K562 (cell line): Measurements from ENCODE around the gene PDCD6IP. TPM values are rescaled to one million over a fixed set of nuclear protein-coding genes. Genes with fewer than 3 reads are reported as not detected.

ENCODE experiments used
- ESRRB ChIP-seq: fragments of 250-450 bp; sonication (Bioruptor Pico); IDR thresholded peaks from 2 replicates; pipeline ENCODE4 v1.5.0; 2020; ENCODE audit warnings: mild to moderate bottlenecking, moderate library complexity, borderline replicate concordance
- EZH2 ChIP-seq: IDR thresholded peaks from 2 replicates; pipeline ENCODE4 v1.6.1; 2012; ENCODE audit warnings: low read depth, mild to moderate bottlenecking, inconsistent platforms, low read length, borderline replicate concordance
- KDM1A ChIP-seq, 2 experiments: fragments of 450-650 bp; IDR thresholded peaks; 2 replicates each; pipeline ENCODE4 v1.6.1; 2016; ENCODE audit warnings: mild to moderate bottlenecking in 2 of 2
- PCBP1 ChIP-seq: fragments of 200-400 bp; formaldehyde crosslinking; IDR thresholded peaks from 2 replicates; pipeline ENCODE4 v1.6.1; 2018; ENCODE audit warnings: mild to moderate bottlenecking, low read depth, low read length; ENCODE audit not compliant: poor library complexity, severe bottlenecking
- VEZF1 ChIP-seq: fragments of 200-800 bp; sonication (Bioruptor generic); IDR thresholded peaks from 2 replicates; pipeline ENCODE4 v1.6.1; 2017; ENCODE audit warnings: missing genetic modification characterization, missing compliant biosample characterization
- ZC3H8 ChIP-seq: fragments of 450-650 bp; IDR thresholded peaks from 2 replicates; pipeline ENCODE4 v1.6.1; 2017
- ZNF384 ChIP-seq: IDR thresholded peaks from 2 replicates; pipeline ENCODE4 v1.6.1; 2012; ENCODE audit warnings: low read depth, low read length, improper control_type of control experiment
- ZNF407 ChIP-seq: fragments of 450-650 bp; IDR thresholded peaks from 2 replicates; pipeline ENCODE4 v1.6.1; 2016; ENCODE audit warnings: low read depth
- ZNF76 ChIP-seq: fragments of 250-450 bp; sonication (Bioruptor Pico); IDR thresholded peaks from 2 replicates; pipeline ENCODE4 v1.4.0; 2020; ENCODE audit warnings: mild to moderate bottlenecking, moderate library complexity, borderline replicate concordance
- polyA plus RNA-seq, 8 experiments: library from polyadenylated mRNA; depleted of rRNA in 4 of 8; stranded (reverse) in 5 of 8; unstranded in 3 of 8; fragments of >200 nt; fragmentation: Nextera tagmentation in 2 of 8; fragmentation: Illumina TruSeq in 1 of 8; extraction: Ambion mirVana in 2 of 8; extraction: Trizol in 1 of 8; gene quantifications; 2 replicates each; pipeline versions ENCODE4 v1.2.1 to v1.2.3, GENCODE V29; 2011 to 2014; ENCODE audit warnings: inconsistent platforms in 1 of 8, missing spikeins in 1 of 8
- total RNA-seq, 7 experiments: library from RNA; depleted of rRNA in 6 of 7; stranded (reverse); fragments of >200 nt in 6 of 7; fragmentation: Illumina TruSeq in 2 of 7; extraction: Trizol in 2 of 7; gene quantifications; 2 replicates each; pipeline versions ENCODE4 v1.2.1 to v1.2.3, GENCODE V29; 2011 to 2021; ENCODE audit warnings: low replicate concordance in 1 of 7
- TF ChIP-seq, protein P1 (sequence below): fragments of 450-650 bp; conservative IDR thresholded peaks from 2 replicates; pipeline ENCODE4 v1.6.1; 2016; ENCODE audit warnings: missing genetic modification characterization, low read depth, mild to moderate bottlenecking, control low read depth, missing compliant biosample characterization
- TF ChIP-seq, protein P2 (sequence below): fragments of 450-650 bp; formaldehyde crosslinking; IDR thresholded peaks from 2 replicates; pipeline ENCODE4 v1.4.0; 2020; ENCODE audit warnings: mild to moderate bottlenecking, moderate library complexity
- TF ChIP-seq, protein P3 (sequence below): IDR thresholded peaks from 2 replicates; pipeline ENCODE4 v1.6.1; 2016; ENCODE audit warnings: missing genetic modification characterization, missing compliant biosample characterization

The PDCD6IP gene
- total and polyA plus RNA-seq, 9 of the 15 experiments (the other 6 are each of a cell fraction or from before 2014, with no cell fraction given): 40.2 to 302 (median 122) TPM

DNA sequence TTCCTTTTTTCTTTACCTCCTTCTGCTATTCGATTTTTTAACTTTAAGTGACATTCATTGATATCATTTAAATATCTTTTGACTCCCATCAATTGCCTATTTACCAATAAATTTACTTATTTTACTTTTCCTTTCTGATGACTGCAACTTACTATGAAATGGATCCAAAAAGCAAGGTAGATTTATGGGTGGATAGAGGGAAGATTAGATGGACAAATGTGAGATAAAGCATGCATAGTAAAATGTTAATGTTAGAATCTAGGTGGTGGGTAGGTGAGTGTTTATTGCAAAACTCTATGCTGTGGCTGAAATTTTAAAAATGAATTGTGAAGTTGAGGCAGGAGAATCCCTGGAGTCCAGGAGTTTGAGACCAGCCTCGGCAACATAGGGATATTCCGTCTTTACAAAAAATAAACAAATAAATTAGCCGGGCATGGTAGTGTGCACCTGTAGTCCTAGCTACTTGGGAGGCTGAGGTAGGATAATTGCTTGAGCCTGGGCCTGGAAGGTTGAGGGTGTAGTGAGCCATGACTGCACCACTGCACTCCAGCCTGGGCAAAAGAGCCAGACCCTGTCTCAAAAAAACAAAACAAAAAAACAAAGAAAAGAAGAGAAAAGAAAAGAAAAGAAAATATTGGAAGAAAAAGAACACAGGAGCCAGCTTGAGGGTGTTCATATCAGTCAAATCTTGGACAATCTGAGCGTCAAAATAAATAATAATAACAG, 6.1 kb upstream of the PDCD6IP start (continued):
- no peak for TF ChIP-seq ZNF407
- no peak for TF ChIP-seq ZC3H8
- TF ChIP-seq VEZF1 (CRISPR knock-in tag): 0 out of 2 replicates have a peak, but pooled peaks have one; percentile 18
- no peak for TF ChIP-seq EZH2
- no peak for TF ChIP-seq KDM1A (IDR thresholded peaks at IDR 0.05)
- no peak for TF ChIP-seq ZNF76 (CRISPR knock-in tag)
- TF ChIP-seq ZNF384: no peak
- TF ChIP-seq PCBP1: no peak
- TF ChIP-seq, protein P1, sequence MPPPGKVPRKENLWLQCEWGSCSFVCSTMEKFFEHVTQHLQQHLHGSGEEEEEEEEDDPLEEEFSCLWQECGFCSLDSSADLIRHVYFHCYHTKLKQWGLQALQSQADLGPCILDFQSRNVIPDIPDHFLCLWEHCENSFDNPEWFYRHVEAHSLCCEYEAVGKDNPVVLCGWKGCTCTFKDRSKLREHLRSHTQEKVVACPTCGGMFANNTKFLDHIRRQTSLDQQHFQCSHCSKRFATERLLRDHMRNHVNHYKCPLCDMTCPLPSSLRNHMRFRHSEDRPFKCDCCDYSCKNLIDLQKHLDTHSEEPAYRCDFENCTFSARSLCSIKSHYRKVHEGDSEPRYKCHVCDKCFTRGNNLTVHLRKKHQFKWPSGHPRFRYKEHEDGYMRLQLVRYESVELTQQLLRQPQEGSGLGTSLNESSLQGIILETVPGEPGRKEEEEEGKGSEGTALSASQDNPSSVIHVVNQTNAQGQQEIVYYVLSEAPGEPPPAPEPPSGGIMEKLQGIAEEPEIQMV (tag): peak; percentile 68; the same call in 1 of the 2 replicates
- TF ChIP-seq ESRRB (CRISPR knock-in tag): no peak
- TF ChIP-seq, protein P2, sequence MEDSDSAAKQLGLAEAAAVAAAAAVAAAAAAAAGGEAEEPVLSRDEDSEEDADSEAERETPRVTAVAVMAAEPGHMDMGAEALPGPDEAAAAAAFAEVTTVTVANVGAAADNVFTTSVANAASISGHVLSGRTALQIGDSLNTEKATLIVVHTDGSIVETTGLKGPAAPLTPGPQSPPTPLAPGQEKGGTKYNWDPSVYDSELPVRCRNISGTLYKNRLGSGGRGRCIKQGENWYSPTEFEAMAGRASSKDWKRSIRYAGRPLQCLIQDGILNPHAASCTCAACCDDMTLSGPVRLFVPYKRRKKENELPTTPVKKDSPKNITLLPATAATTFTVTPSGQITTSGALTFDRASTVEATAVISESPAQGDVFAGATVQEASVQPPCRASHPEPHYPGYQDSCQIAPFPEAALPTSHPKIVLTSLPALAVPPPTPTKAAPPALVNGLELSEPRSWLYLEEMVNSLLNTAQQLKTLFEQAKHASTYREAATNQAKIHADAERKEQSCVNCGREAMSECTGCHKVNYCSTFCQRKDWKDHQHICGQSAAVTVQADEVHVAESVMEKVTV (CRISPR knock-in tag): 0 out of 2 replicates have a peak, but pooled peaks have one; percentile 21
- TF ChIP-seq, protein P3, sequence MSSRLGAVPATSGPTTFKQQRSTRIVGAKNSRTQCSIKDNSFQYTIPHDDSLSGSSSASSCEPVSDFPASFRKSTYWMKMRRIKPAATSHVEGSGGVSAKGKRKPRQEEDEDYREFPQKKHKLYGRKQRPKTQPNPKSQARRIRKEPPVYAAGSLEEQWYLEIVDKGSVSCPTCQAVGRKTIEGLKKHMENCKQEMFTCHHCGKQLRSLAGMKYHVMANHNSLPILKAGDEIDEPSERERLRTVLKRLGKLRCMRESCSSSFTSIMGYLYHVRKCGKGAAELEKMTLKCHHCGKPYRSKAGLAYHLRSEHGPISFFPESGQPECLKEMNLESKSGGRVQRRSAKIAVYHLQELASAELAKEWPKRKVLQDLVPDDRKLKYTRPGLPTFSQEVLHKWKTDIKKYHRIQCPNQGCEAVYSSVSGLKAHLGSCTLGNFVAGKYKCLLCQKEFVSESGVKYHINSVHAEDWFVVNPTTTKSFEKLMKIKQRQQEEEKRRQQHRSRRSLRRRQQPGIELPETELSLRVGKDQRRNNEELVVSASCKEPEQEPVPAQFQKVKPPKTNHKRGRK: peak; percentile 79; the same call in 1 of the 2 replicates
